Pulmonary artery endothelial cell (primary cell): ENCODE results near the gene DSG2. TPM values are rescaled to one million over a fixed set of nuclear protein-coding genes. Genes with fewer than 3 reads are reported as not detected.

Source experiments
- DNase-seq: peaks from one replicate; pipeline ENCODE4 v3.0.0-alpha.2; 2011; ENCODE audit warnings: low read depth, low spot score
- total RNA-seq: library from RNA; depleted of rRNA; stranded (reverse); fragments of >200 nt; gene quantifications from 2 replicates; pipeline ENCODE4 v1.2.3, GENCODE V29; 2014

DSG2 gene
- total RNA-seq, 1 donor from 2014 or later: under 0.01 TPM

- DNase-seq: no peak
These were observed 92.6 kb downstream of the DSG2 start for GRCh38 chr18:31590570-31590969.

- DNase-seq: no peak
These were observed 93.1 kb downstream of the DSG2 start for GRCh38 chr18:31591113-31591512.

DNA sequence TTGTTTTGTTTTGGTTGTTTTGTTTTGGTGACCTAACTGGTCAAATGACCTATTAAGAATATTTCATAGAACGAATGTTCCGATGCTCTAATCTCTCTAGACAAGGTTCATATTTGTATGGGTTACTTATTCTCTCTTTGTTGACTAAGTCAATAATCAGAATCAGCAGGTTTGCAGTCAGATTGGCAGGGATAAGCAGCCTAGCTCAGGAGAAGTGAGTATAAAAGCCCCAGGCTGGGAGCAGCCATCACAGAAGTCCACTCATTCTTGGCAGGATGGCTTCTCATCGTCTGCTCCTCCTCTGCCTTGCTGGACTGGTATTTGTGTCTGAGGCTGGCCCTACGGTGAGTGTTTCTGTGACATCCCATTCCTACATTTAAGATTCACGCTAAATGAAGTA lies 93.7 kb downstream of the DSG2 start, which contains the start of gene TTR:
TSS of gene TTR (plus strand) at position 250 of the 400 bp plus-strand sequence. CDS start at position 276, 26 bp downstream.
- no peak for DNase-seq

DNA sequence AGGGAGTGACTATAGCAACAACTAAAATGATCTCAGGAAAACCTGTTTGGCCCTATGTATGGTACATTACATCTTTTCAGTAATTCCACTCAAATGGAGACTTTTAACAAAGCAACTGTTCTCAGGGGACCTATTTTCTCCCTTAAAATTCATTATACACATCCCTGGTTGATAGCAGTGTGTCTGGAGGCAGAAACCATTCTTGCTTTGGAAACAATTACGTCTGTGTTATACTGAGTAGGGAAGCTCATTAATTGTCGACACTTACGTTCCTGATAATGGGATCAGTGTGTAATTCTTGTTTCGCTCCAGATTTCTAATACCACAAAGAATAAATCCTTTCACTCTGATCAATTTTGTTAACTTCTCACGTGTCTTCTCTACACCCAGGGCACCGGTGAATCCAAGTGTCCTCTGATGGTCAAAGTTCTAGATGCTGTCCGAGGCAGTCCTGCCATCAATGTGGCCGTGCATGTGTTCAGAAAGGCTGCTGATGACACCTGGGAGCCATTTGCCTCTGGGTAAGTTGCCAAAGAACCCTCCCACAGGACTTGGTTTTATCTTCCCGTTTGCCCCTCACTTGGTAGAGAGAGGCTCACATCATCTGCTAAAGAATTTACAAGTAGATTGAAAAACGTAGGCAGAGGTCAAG lies 94.7 kb downstream of the DSG2 start:
- DNase-seq: no peak

DNA sequence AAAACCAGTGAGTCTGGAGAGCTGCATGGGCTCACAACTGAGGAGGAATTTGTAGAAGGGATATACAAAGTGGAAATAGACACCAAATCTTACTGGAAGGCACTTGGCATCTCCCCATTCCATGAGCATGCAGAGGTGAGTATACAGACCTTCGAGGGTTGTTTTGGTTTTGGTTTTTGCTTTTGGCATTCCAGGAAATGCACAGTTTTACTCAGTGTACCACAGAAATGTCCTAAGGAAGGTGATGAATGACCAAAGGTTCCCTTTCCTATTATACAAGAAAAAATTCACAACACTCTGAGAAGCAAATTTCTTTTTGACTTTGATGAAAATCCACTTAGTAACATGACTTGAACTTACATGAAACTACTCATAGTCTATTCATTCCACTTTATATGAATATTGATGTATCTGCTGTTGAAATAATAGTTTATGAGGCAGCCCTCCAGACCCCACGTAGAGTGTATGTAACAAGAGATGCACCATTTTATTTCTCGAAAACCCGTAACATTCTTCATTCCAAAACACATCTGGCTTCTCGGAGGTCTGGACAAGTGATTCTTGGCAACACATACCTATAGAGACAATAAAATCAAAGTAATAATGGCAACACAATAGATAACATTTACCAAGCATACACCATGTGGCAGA lies 97.3 kb downstream of the DSG2 start:
- DNase-seq: no peak

GRCh38 chr18:31596081-31596872 lies 98.3 kb downstream of the DSG2 start:
- no peak for DNase-seq

DNA sequence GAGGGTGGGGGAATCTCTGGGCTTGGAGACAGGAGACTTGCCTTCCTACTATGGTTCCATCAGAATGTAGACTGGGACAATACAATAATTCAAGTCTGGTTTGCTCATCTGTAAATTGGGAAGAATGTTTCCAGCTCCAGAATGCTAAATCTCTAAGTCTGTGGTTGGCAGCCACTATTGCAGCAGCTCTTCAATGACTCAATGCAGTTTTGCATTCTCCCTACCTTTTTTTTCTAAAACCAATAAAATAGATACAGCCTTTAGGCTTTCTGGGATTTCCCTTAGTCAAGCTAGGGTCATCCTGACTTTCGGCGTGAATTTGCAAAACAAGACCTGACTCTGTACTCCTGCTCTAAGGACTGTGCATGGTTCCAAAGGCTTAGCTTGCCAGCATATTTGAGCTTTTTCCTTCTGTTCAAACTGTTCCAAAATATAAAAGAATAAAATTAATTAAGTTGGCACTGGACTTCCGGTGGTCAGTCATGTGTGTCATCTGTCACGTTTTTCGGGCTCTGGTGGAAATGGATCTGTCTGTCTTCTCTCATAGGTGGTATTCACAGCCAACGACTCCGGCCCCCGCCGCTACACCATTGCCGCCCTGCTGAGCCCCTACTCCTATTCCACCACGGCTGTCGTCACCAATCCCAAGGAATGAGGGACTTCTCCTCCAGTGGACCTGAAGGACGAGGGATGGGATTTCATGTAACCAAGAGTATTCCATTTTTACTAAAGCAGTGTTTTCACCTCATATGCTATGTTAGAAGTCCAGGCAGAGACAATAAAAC lies 100.2 kb downstream of the DSG2 start:
- DNase-seq: no peak

Other genes with a start within 250 kb of the DSG2 start
- not detected in 2 replicates for gene DSG1, start 180.0 kb upstream of the DSG2 start, total RNA-seq
- gene DSG4, start 121.4 kb upstream of the DSG2 start, total RNA-seq: not detected in 2 replicates
- gene DSG3, start 50.4 kb upstream of the DSG2 start, total RNA-seq: 0.07 TPM in 2 replicates
- gene TTR, start 93.7 kb downstream of the DSG2 start, total RNA-seq: not detected in 2 replicates
- 9.1 and 12.2 TPM in 2 replicates for gene B4GALT6, start 186.4 kb downstream of the DSG2 start, total RNA-seq